OCI-LY1 (cell line): ENCODE measurements around the gene KCNMA1.

Experiments used
- H2AFZ ChIP-seq: fragments of 200-600 bp; sonication (generic), shearing (Covaris generic); 2 replicates; pipeline ENCODE4 v1.6.0; 2014; ENCODE audit warnings: antibody characterized with exemption, mild to moderate bottlenecking, low read length
- H3F3A ChIP-seq: fragments of 200-600 bp; sonication (generic), shearing (Covaris generic); 2 replicates; pipeline ENCODE4 v1.6.0; 2014; ENCODE audit warnings: mild to moderate bottlenecking, antibody characterized with exemption, low read length, moderate library complexity; ENCODE audit not compliant: insufficient read depth
- H3K27ac ChIP-seq: fragments of 200-600 bp; sonication (generic); 2 replicates; pipeline ENCODE4 v1.5.1; 2014; ENCODE audit warnings: low read length, mixed run types, mild to moderate bottlenecking, low read depth; ENCODE audit not compliant: poor library complexity, severe bottlenecking
- H3K27me3 ChIP-seq: fragments of 200-600 bp; sonication (generic); 2 replicates; pipeline ENCODE4 v1.6.0; 2014; ENCODE audit warnings: antibody characterized with exemption, mild to moderate bottlenecking, low read length, moderate library complexity; ENCODE audit not compliant: insufficient read depth
- H3K36me3 ChIP-seq: fragments of 200-600 bp; sonication (generic); 2 replicates; pipeline ENCODE4 v1.6.1; 2014; ENCODE audit warnings: mild to moderate bottlenecking, antibody characterized with exemption, low read length, moderate library complexity, mixed read lengths; ENCODE audit not compliant: insufficient read depth
- H3K4me1 ChIP-seq: fragments of 200-600 bp; sonication (generic); 2 replicates; pipeline ENCODE4 v1.5.1; 2014; ENCODE audit warnings: mild to moderate bottlenecking, low read length, moderate library complexity; ENCODE audit not compliant: insufficient read depth, severe bottlenecking
- H3K4me2 ChIP-seq: fragments of 200-600 bp; sonication (generic), shearing (Covaris generic); 2 replicates; pipeline ENCODE4 v1.6.1; 2014; ENCODE audit warnings: low read length
- H3K4me3 ChIP-seq: fragments of 200-600 bp; sonication (generic); 2 replicates; pipeline ENCODE4 v1.5.1; 2014; ENCODE audit warnings: low read length, low read depth, mild to moderate bottlenecking, mixed read lengths; ENCODE audit not compliant: poor library complexity, severe bottlenecking
- H3K79me2 ChIP-seq: fragments of 200-600 bp; shearing (Covaris generic); 2 replicates; pipeline ENCODE4 v1.6.1; 2016; ENCODE audit warnings: mixed run types, low read length, mixed read lengths; ENCODE audit not compliant: insufficient read depth
- H3K9ac ChIP-seq: fragments of 200-600 bp; sonication (generic), shearing (Covaris generic); 2 replicates; pipeline ENCODE4 v1.6.1; 2014; ENCODE audit warnings: mild to moderate bottlenecking, low read length, mixed read lengths
- H3K9me2 ChIP-seq: fragments of 200-600 bp; sonication (generic), shearing (Covaris generic); 2 replicates; pipeline ENCODE4 v1.6.1; 2014; ENCODE audit warnings: low read depth, mild to moderate bottlenecking, low read length, mixed read lengths
- H3K9me3 ChIP-seq: fragments of 200-600 bp; shearing (Covaris generic); 2 replicates; pipeline ENCODE4 v1.6.1; 2014; ENCODE audit warnings: low read length, mixed read lengths
- H4K20me1 ChIP-seq: fragments of 200-600 bp; sonication (generic), shearing (Covaris generic); 2 replicates; pipeline ENCODE4 v1.6.0; 2016; ENCODE audit warnings: mild to moderate bottlenecking, low read length; ENCODE audit not compliant: insufficient read depth
- EZH2 ChIP-seq: fragments of 200-600 bp; sonication (generic), shearing (Covaris generic); IDR thresholded peaks from 2 replicates; pipeline ENCODE4 v1.8.0; 2017; ENCODE audit warnings: borderline replicate concordance, mixed run types, mild to moderate bottlenecking, antibody characterized with exemption, low read length, moderate library complexity, mixed read lengths
- TF ChIP-seq, protein P1 (sequence below): fragments of 200-600 bp; sonication (generic), shearing (Covaris generic); IDR thresholded peaks from 2 replicates; pipeline ENCODE4 v1.5.1; 2017; ENCODE audit warnings: mild to moderate bottlenecking, antibody characterized with exemption, low read length, moderate library complexity, mixed read lengths

Gene KCNMA1

DNA sequence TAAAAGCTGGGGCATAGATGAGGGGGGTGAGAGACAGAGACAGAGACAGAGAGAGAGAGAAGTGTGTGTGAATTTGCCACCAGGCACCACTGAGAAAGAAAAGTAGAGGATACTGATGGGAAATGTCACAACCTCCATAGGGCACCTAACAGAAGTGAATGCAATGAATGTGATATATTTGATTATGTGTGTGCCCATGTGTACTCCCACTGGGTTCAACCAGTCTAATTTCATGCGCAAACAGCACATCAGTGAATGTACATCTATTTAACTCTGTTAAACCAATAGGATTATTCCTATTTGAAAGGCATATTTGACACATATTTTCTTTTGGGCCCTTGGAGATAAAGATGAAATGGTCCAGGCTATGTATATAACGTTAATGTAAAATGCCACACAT is 241.3 kb downstream of the KCNMA1 start:
- no peaks in the 10 kb centered on the region for H3K9me2 ChIP-seq
- no peak overlapping the region for H3K4me2 ChIP-seq
- H3F3A ChIP-seq: no peaks in the 10 kb centered on the region
- no peak overlapping the region for H2AFZ ChIP-seq
- no peaks in the 10 kb centered on the region for H3K9me3 ChIP-seq
- no peaks in the 10 kb centered on the region for H3K36me3 ChIP-seq
- H3K27me3 ChIP-seq: no peaks in the 10 kb centered on the region
- no peak for TF ChIP-seq EZH2
- TF ChIP-seq, protein P1, sequence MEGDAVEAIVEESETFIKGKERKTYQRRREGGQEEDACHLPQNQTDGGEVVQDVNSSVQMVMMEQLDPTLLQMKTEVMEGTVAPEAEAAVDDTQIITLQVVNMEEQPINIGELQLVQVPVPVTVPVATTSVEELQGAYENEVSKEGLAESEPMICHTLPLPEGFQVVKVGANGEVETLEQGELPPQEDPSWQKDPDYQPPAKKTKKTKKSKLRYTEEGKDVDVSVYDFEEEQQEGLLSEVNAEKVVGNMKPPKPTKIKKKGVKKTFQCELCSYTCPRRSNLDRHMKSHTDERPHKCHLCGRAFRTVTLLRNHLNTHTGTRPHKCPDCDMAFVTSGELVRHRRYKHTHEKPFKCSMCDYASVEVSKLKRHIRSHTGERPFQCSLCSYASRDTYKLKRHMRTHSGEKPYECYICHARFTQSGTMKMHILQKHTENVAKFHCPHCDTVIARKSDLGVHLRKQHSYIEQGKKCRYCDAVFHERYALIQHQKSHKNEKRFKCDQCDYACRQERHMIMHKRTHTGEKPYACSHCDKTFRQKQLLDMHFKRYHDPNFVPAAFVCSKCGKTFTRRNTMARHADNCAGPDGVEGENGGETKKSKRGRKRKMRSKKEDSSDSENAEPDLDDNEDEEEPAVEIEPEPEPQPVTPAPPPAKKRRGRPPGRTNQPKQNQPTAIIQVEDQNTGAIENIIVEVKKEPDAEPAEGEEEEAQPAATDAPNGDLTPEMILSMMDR: no peak
- no peak overlapping the region for H3K27ac ChIP-seq
- H4K20me1 ChIP-seq: no peaks in the 10 kb centered on the region
- no peaks in the 10 kb centered on the region for H3K4me1 ChIP-seq
- no peaks in the 10 kb centered on the region for H3K79me2 ChIP-seq
- no peak overlapping the region for H3K4me3 ChIP-seq
- H3K9ac ChIP-seq: no peak overlapping the region

DNA sequence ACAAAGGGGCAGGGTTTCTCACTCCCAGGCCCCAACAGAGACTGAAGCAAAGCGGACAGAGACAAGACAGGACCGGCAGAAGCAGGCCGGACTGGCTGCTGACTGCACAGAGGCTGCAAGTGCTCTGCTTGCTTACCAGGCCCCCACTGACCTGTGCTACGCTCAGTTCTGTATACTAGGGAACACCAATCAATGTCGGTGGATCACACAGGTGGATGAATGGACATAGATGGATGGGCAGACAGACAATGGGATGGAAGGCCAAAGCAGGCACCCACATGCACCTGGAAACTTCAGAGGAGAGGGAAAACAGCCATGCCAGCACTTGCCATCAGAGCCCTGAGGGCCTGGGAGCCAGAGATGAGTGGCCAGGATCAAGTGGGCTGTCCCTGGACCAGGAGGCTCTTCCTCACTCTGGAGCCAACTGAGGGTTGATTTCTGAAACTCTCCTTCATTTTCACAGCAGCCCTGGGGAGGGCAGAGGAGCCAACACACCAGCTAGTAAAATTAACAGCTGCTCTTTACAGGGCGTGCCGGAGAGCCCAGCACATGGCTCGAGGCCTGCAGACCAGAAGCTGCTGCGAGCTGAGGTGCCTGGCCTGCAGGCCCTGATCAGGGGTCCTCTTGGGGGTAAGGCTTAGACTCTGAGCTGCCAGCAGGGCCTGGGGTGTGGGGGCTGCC is 243.6 kb downstream of the KCNMA1 start:
- Histone ChIP-seq H4K20me1 (no peaks in the 10 kb centered on the region), H3K9me3 (no peaks in the 10 kb centered on the region), H3K36me3 (no peaks in the 10 kb centered on the region), H3K27ac (no peak overlapping the region), H3K4me2 (no peak overlapping the region), H2AFZ (no peak overlapping the region), H3K27me3 (no peaks in the 10 kb centered on the region), H3K9ac (no peak overlapping the region), H3K79me2 (no peaks in the 10 kb centered on the region), H3K4me1 (no peaks in the 10 kb centered on the region), H3K9me2 (no peaks in the 10 kb centered on the region), H3K4me3 (no peak overlapping the region), H3F3A (no peaks in the 10 kb centered on the region)
- no peak for TF ChIP-seq EZH2
- TF ChIP-seq, protein P1: no peak

DNA sequence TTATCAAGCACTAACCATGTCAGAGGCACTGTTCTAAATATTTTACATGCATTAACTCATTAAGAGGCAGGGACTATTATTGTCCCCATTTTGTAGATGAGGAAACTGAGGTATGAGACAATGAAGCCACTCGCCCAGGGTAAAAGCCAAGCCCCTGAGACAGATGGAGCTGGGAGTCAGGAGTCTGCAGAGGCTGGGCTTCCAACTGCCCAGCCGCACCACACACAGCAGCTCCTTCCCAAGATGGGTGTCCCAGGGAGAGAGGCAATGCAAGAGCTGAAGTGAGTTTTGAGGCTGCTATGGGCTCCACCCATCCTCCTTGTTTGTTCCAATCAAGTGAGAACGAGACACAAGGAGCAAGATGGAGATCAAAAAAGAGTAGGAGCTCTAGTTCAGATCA is 244.2 kb downstream of the KCNMA1 start:
- Histone ChIP-seq H3K4me1 (no peaks in the 10 kb centered on the region), H4K20me1 (no peaks in the 10 kb centered on the region), H3K9me2 (no peaks in the 10 kb centered on the region), H3K79me2 (no peaks in the 10 kb centered on the region), H3K9ac (no peak overlapping the region), H3F3A (no peaks in the 10 kb centered on the region), H3K4me2 (no peak overlapping the region), H3K36me3 (no peaks in the 10 kb centered on the region), H3K27ac (no peak overlapping the region), H3K27me3 (no peaks in the 10 kb centered on the region), H3K4me3 (no peak overlapping the region), H2AFZ (no peak overlapping the region), H3K9me3 (no peaks in the 10 kb centered on the region)
- TF ChIP-seq, protein P1: no peak
- TF ChIP-seq EZH2: no peak
